Effector memory CD8-positive, alpha-beta T cell (primary cell): ENCODE results near the gene KCNQ1OT1.

Experiments used
- ATAC-seq: fragments of 150-1000 bp; cut with Tn5 transposase; replicated peaks from 2 replicates; pipeline ENCODE4 v1.10.0; 2021; ENCODE audit warnings: mild to moderate bottlenecking, moderate library complexity
- DNase-seq, 3 experiments: peaks; one replicate each; pipeline ENCODE4 v3.0.0; 2021
- H3K27ac Mint-ChIP-seq, 2 donors: one replicate each; pipeline ENCODE4 v1.8.0; 2022; ENCODE audit warnings: mild to moderate bottlenecking in 2 of 2, mixed read lengths in 2 of 2, moderate library complexity in 2 of 2
- H3K27me3 Mint-ChIP-seq, 2 donors: one replicate each; pipeline ENCODE4 v1.8.0; 2022; ENCODE audit warnings: mixed read lengths in 2 of 2
- H3K36me3 Mint-ChIP-seq: one replicate; pipeline ENCODE4 v1.8.0; 2022; ENCODE audit warnings: mild to moderate bottlenecking, moderate library complexity, mixed read lengths; ENCODE audit not compliant: insufficient read depth
- H3K4me1 Mint-ChIP-seq, 2 donors: one replicate each; pipeline ENCODE4 v1.8.0; 2022; ENCODE audit warnings: low read depth in 2 of 2, mixed read lengths in 2 of 2
- H3K4me3 Mint-ChIP-seq, 2 donors: one replicate each; pipeline ENCODE4 v1.8.0; 2022; ENCODE audit warnings: mild to moderate bottlenecking in 2 of 2, mixed read lengths in 2 of 2, moderate library complexity in 2 of 2
- H3K9me3 Mint-ChIP-seq, 2 donors: one replicate each; pipeline ENCODE4 v1.8.0; 2022; ENCODE audit warnings: mixed read lengths in 2 of 2

The KCNQ1OT1 gene

GRCh38 chr11:2732261-2732939, 32.6 kb upstream of the KCNQ1OT1 start:
- Mint-ChIP-seq H3K36me3 (peaks cover 3% of the 10 kb centered on the region), H3K4me3 (no peak overlapping the region), H3K9me3 (no peaks in the 10 kb centered on the region), H3K4me1 (peaks cover 0 to 4% of the 10 kb centered on the region in 2 donors), H3K27me3 (no peaks in the 10 kb centered on the region), H3K27ac (no peak overlapping the region)
- DNase-seq (no peak), ATAC-seq (no peak)

- DNase-seq (no peak), ATAC-seq (no peak)
- H3K27me3 Mint-ChIP-seq, result no peaks in the 10 kb centered on the region
- H3K4me1 Mint-ChIP-seq, result peaks cover 0 to 4% of the 10 kb centered on the region in 2 donors
- H3K9me3 Mint-ChIP-seq, result no peaks in the 10 kb centered on the region
- no peak overlapping the region for H3K27ac Mint-ChIP-seq
- no peak overlapping the region for H3K4me3 Mint-ChIP-seq
- H3K36me3 Mint-ChIP-seq, result peaks cover 3% of the 10 kb centered on the region
These were observed 31.6 kb upstream of the KCNQ1OT1 start for GRCh38 chr11:2731130-2732125.

GRCh38 chr11:2730272-2731129, 30.7 kb upstream of the KCNQ1OT1 start:
- H3K27ac Mint-ChIP-seq, result no peak overlapping the region
- peaks cover 3% of the 10 kb centered on the region for H3K36me3 Mint-ChIP-seq
- no peaks in the 10 kb centered on the region for H3K9me3 Mint-ChIP-seq
- ATAC-seq, result no peak
- H3K27me3 Mint-ChIP-seq, result no peaks in the 10 kb centered on the region
- H3K4me3 Mint-ChIP-seq, result no peak overlapping the region
- no peak for DNase-seq
- peaks cover 0 to 4% of the 10 kb centered on the region in 2 donors for H3K4me1 Mint-ChIP-seq

GRCh38 chr11:2729841-2730240, 30.0 kb upstream of the KCNQ1OT1 start:
- peaks cover 0 to 4% of the 10 kb centered on the region in 2 donors for H3K4me1 Mint-ChIP-seq
- H3K27ac Mint-ChIP-seq, result no peak overlapping the region
- no peak for ATAC-seq
- no peaks in the 10 kb centered on the region for H3K9me3 Mint-ChIP-seq
- no peak overlapping the region for H3K4me3 Mint-ChIP-seq
- H3K27me3 Mint-ChIP-seq, result no peaks in the 10 kb centered on the region
- peaks cover 3% of the 10 kb centered on the region for H3K36me3 Mint-ChIP-seq
- no peak for DNase-seq

GRCh38 chr11:2728663-2729332, 29.0 kb upstream of the KCNQ1OT1 start:
- H3K27me3 Mint-ChIP-seq, result no peaks in the 10 kb centered on the region
- peaks cover 2% of the 10 kb centered on the region for H3K36me3 Mint-ChIP-seq
- ATAC-seq (no peak), DNase-seq (no peak)
- no peak overlapping the region for H3K4me3 Mint-ChIP-seq
- no peak overlapping the region for H3K27ac Mint-ChIP-seq
- H3K9me3 Mint-ChIP-seq, result no peaks in the 10 kb centered on the region
- H3K4me1 Mint-ChIP-seq, result peaks cover 0 to 3% of the 10 kb centered on the region in 2 donors

- DNase-seq, result no peak
- ATAC-seq, result no peak
- no peaks in the 10 kb centered on the region for H3K27me3 Mint-ChIP-seq
- H3K4me3 Mint-ChIP-seq, result no peak overlapping the region
- no peaks in the 10 kb centered on the region for H3K9me3 Mint-ChIP-seq
- no peaks in the 10 kb centered on the region for H3K36me3 Mint-ChIP-seq
- H3K4me1 Mint-ChIP-seq, result peaks cover 0 to 2% of the 10 kb centered on the region in 2 donors
- H3K27ac Mint-ChIP-seq, result no peak overlapping the region
These were observed 28.4 kb upstream of the KCNQ1OT1 start for GRCh38 chr11:2728128-2728662.

GRCh38 chr11:2726964-2727363, 27.2 kb upstream of the KCNQ1OT1 start:
- ATAC-seq (no peak), DNase-seq (no peak)
- Mint-ChIP-seq H3K27ac (no peak overlapping the region), H3K36me3 (no peaks in the 10 kb centered on the region), H3K4me3 (no peak overlapping the region), H3K27me3 (no peaks in the 10 kb centered on the region), H3K9me3 (no peaks in the 10 kb centered on the region), H3K4me1 (peaks cover 0 to 3% of the 10 kb centered on the region in 2 donors)

- H3K4me3 Mint-ChIP-seq, result no peak overlapping the region
- H3K36me3 Mint-ChIP-seq, result no peaks in the 10 kb centered on the region
- H3K27me3 Mint-ChIP-seq, result no peaks in the 10 kb centered on the region
- no peaks in the 10 kb centered on the region for H3K9me3 Mint-ChIP-seq
- ATAC-seq, result no peak
- DNase-seq, result no peak
- H3K4me1 Mint-ChIP-seq, result peaks cover 0 to 4% of the 10 kb centered on the region in 2 donors
- H3K27ac Mint-ChIP-seq, result no peak overlapping the region
These were observed 25.8 kb upstream of the KCNQ1OT1 start for GRCh38 chr11:2725368-2726300.

GRCh38 chr11:2724653-2725367, 25.0 kb upstream of the KCNQ1OT1 start:
- DNase-seq, result no peak
- H3K4me3 Mint-ChIP-seq, result no peak overlapping the region
- no peaks in the 10 kb centered on the region for H3K36me3 Mint-ChIP-seq
- H3K4me1 Mint-ChIP-seq, result peaks cover 0 to 4% of the 10 kb centered on the region in 2 donors
- no peak for ATAC-seq
- no peaks in the 10 kb centered on the region for H3K27me3 Mint-ChIP-seq
- H3K27ac Mint-ChIP-seq, result no peak overlapping the region
- H3K9me3 Mint-ChIP-seq, result no peaks in the 10 kb centered on the region

- Mint-ChIP-seq H3K27ac (no peak overlapping the region), H3K4me3 (no peak overlapping the region), H3K9me3 (no peaks in the 10 kb centered on the region), H3K4me1 (peaks cover 0 to 4% of the 10 kb centered on the region in 2 donors), H3K36me3 (no peaks in the 10 kb centered on the region), H3K27me3 (no peaks in the 10 kb centered on the region)
- no peak for DNase-seq
- ATAC-seq, result no peak
These were observed 24.3 kb upstream of the KCNQ1OT1 start for GRCh38 chr11:2724104-2724503.

- ATAC-seq (no peak), DNase-seq (no peak)
- H3K27ac Mint-ChIP-seq, result no peak overlapping the region
- H3K4me1 Mint-ChIP-seq, result peaks cover 0 to 3% of the 10 kb centered on the region in 2 donors
- H3K4me3 Mint-ChIP-seq, result no peak overlapping the region
- peaks cover 0 to 8% of the 10 kb centered on the region in 2 donors for H3K27me3 Mint-ChIP-seq
- H3K9me3 Mint-ChIP-seq, result no peaks in the 10 kb centered on the region
- no peaks in the 10 kb centered on the region for H3K36me3 Mint-ChIP-seq
These were observed 23.2 kb upstream of the KCNQ1OT1 start for GRCh38 chr11:2722955-2723354.
